NCI-H524 (cell line): Measurements from ENCODE around the gene UNK.
A peak's percentile ranks its signal among the peaks of the same experiment; 100 is the strongest.

Experiments
- DNase-seq, 2 experiments: peaks; one replicate each; lab custom pipeline; 2025; lab: John Stamatoyannopoulos, UW

UNK gene

GRCh38 chr17:75820094-75821080, 35.8 kb downstream of the UNK start:
- DNase-seq, result no peak

DNA sequence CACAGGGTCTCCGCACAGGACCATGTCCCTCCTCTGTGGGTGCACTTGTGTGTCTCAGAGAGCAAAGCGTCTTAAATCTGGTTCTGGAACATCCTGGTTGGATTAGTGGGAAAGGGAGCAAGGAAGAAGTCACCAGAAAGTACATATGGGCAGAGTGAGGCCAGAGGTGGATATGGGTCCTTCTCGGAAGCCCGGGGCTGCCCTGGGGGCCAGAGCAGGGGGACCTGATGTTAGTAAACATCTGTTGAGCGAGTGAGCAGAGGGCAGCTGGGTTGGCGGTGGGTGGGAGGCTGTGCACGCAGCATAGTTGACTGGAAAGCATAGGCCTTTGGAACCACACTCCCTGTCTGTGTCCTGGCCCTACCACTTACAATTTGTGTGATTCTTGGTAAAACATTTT, 36.9 kb downstream of the UNK start:
- no peak for DNase-seq

- no peak for DNase-seq
Measured at GRCh38 chr17:75822119-75822799, 37.7 kb downstream of the UNK start.

DNA sequence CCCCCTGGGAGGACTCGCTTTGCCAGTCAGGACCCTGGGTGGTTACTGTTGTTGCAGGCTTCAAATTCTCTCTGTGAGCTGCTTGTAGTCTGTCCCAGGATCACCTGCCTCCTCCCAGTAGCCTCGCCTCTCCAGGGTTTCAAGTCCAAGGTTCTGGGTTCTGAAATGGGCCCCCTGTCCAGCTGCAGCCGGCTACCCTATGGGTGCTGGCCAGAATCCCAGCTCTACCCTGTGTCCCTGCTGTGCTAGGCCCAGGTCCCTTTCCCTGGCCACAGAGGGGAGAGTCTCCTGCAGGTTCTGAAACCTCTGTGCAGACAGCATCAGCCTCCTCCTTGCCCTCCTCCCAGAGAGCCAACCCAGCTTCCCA, 38.2 kb downstream of the UNK start:
- no peak for DNase-seq

DNA sequence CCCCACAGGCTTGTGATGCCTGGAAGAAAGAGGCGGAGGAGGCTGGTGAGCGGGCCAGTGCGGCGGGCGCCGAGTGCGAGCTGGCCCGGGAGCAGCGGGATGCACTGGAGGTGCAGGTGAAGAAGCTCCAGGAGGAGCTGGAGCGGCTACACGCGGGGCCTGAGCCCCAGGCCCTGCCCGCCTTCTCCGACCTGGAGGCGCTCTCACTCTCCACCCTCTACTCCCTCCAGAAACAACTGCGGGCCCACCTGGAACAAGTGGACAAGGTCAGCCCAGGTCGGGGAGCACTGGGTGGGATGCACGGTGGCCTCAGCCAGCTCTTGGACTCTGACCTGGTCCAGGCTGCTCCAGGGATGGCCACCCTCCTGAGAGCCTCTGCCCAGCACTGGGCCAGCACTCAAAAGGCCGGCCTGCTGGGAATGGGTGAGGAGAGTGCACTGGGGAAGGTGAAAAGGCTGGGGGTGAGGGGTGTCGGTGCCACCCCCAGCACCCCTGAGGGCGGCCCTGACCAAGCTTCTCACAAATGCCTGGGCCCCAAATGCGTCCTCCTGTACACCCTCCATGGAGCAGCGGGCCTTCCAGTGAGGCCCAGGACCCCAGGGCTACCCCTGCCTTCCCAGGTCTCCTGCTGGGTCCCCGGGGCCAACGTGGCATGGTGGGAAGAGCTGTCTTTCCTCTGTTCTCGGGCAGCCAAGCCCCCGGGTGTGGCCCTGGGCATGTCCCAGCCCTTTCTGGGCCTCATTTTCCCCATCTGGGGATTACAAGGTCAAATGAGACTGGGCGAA, 38.8 kb downstream of the UNK start:
- no peak for DNase-seq

DNA sequence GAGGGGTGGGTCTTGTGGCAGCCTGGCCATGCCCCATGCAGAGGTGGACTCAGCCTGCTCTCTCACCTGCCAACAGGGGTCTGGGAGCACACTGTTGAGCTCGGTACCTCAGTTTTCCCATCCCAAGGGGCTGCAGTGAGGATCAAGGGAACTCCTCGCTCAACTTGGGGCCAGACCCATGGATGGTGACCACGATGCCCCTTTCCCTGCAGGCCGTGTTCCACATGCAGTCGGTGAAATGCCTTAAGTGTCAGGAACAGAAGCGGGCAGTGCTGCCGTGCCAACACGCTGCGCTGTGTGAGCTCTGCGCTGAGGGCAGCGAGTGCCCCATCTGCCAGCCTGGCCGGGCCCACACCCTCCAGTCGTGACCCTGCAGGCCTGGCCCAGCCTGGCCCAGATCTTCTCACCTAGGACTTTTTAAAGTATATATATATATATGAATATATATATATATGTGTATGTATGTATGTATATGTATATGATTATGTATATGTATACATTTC, 39.5 kb downstream of the UNK start:
- no peak for DNase-seq

DNA sequence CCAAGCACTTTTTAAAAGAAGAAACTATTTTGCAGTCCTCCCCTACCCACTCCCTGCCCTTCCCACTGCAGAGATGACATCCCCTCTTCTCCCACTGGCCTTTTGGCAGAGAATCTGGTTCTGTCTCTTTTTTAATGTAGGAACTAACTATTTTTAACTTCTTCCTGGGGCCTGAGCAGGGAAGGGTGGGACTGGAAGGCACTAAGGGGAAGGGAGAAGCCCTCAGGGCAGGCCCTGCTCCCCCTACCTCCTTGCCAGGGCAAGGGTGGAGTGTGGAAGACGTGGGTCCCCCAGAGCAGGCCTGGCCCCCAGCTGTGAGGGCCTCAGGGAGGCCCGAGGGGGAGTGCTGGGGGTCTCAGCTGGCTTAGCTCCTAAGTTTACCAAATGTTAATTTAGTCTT, 40.1 kb downstream of the UNK start:
- no peak for DNase-seq

DNA sequence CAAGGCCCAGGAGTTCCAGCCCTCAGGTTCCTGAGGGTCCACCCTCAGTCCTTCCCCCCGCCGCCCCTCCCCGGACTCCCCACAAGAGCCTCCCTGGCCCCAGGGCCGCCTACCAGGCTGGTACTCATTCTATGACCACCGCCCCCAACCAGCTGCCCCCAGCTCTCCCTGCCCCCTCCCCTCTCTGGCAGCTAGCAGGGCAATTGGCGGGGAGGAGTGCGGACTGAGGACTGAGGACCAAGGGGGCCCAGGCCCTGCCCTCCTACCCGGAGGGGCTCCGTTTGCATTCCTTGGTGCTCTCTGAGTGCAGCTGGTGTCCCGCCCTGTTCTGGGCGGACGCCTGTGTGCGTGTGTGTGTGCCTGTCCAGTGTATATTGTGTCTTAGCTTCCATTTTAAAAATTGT, 40.5 kb downstream of the UNK start:
- no peak for DNase-seq

DNA sequence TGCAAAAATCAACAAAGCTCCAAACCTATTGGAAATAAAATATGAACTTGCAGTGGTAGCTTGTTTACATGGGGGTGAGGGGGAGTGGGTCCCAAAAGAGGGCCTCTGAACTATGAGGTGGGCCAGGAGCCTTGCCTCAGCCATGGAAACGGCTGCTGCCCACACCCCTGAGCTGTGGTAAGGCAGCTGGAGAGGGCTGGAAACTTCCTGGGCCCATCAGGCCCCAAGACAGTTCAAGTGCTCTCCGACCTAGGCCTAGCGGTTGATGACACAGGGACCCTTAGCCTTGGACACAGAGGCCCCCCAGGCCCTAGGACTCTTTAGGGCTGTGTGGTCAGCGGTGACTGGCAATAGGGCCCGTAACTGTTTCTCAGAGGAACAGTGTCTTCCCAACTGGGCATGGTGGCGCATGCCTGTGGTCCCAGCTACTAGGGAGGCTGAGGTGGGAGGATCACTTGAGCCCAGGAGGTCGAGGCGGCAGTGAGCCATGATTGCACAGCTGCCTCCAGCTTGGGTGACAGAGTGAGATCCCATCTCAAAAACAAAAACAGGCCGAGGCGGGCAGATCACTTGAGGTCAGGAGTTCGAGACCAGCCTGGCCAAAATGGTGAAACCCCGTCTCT, 41.3 kb downstream of the UNK start:
- no peak for DNase-seq

DNA sequence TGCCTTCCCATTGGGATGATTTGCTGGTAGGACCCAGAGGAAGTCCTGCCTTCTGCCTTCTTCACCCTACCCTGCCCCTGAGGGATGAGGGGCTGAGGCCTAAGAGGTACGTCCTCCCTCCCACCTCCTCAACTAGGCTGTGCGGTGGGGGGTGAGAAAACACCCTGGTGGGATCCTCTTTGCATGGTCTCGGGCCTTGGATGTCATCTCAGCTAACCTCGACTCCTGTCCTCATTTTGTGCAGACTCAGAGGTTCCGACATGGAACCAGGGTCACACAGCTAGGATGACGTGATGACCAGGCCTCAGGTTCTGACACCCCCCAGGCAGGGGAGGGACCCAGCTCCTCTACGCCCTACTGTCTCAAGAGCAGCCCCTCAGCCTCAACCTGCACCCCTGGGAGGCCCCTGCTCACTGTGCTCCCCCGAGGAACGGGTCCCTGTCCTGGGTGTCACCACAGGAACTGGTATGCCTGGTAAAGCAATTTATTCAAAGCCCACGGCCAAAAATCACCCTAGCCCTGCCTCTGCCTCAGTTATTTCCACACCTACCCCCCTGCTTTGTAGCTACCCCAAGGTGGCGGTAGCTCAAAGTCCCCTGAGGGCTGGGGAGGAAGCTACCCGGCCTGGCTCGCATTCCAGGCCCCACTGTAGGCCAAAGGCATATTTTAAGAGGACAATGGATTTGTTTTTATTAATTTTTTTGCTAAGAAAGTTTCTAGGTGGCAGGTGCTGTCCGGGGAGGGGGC, 42.1 kb downstream of the UNK start:
- DNase-seq, result no peak

- peak; percentile 99 for DNase-seq
Measured at GRCh38 chr17:75827308-75828075, 42.9 kb downstream of the UNK start.

DNA sequence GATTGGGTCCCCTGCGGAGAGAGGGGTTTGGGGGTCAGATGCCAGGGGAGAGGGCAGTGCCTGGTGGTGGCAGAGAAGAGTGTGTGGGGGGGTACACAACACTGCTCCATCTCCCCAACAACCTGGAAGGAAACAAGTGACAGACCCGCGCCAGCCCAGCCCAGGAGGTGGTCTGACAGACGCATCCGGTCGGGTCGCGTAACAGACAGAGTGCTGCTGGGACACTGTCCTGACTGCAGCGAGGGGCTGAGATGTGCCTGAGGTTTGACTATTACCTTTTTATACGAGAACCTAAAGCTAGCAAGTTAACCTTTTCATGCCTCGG, 43.4 kb downstream of the UNK start:
- no peak for DNase-seq

GRCh38 chr17:75828741-75829140, 44.1 kb downstream of the UNK start:
- no peak for DNase-seq

DNA sequence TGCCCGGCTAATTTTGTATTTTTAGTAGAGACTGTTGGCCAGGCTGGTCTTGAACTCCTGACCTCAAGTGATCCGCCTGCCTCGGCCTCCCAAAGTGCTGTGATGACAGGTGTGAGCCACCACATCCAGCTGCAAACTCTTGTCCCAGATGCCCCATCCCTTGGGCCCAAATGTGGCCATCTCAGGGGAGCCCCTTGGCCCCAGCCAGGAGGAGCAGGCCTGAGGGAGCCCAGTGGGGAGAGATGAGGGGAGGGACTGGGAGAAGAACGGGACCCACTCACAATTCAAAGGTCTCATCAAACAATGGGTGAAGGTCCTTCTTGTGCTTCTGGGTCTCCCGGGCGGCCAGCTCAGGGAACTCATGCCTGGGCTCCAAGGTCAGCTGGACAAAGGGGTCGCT, 45.1 kb downstream of the UNK start:
- no peak for DNase-seq

- peak in 1 of 2 experiments; percentile 42 for DNase-seq
Measured at GRCh38 chr17:75830164-75831031, 45.8 kb downstream of the UNK start.

DNA sequence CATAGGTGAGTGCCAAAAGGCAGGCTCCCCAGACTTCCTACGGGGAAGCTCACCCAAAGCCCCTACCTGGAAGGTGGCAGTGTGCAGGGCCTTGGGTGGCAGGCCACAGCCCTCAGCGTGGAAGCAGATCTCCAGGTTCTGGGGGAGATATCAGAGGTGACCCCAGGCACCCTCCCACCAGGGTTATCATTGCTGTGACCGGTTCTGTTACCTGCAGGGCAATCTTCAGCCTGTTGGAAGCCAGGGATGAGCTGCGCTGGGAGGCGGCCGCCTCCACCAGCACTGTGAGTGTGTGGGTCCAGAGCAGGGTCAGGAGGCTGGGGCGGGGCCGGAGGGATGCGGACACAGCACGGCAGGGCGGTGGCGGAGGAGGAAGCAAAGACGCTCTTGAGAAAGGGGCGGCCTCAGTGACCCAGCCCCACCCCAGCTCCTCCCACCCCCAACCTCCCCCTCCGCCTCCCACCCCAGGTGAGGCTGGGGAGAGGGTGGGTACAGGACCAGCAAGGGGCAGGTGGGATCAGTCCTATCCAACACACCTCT, 46.5 kb downstream of the UNK start:
- no peak for DNase-seq

DNA sequence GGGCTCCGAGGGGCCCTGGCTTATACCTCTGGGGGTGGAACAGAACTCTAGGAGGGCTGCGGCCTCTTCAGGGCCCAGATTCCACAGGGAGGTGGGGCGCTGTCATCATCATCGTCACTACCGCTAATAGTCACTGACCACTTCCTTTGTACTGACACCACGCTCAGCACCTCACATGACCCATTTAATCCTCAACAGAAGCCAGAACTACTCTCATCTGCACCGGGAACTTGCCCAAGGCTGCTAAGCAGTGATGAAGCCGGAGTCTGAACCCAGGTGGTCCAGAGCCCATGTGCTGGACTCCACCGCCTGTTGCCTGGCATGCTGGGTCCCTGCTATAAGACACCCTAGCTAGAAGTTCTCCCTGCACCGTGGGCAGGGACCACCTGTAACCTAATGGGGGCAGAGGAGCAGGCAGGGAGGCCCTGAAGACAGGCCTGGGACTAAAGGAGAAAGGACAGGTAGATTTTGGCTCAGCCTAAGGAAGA, 47.6 kb downstream of the UNK start:
- DNase-seq, result no peak

DNA sequence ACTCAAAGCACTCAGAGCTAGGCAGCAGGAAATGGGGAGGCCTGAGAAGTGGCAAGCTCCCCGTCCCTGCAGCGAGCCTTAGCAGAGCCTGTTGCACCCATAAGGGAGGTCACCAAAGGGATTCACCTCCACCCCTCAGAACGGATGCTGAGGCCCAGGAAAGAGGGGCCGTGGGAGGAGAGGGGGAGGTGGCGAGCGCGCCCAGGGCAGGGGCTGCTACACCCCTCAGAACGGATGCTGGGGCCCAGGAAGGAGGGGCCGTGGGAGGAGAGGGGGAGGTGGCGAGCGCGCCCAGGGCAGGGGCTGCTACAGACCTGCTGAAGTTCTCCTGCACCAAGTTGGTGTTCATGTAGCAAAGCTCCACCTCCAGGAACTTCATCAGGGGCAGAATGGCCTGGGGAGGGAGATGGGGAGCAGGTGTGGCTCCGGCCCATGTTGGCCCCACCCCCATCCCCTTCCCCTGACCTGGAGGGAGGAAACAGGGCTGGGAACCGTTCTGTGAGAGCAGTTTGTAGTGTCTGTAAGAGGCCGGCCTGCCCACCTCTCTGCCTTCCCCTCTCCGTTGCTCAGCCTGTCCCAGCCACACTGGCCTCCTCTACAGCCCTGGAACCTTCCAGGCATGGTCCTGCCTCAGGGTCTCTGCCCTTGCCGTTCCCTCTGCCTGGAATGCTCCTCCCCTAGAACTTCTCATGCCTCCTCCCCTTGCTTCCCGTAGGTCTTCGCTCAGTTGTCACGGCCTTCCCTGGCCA, 48.2 kb downstream of the UNK start:
- no peak for DNase-seq
